HEK293 (cell line): ENCODE results near the gene PDXK.

Experiments
- CTCF ChIP-seq: fragments of 450-650 bp; formaldehyde crosslinking; IDR thresholded peaks from 2 replicates; pipeline ENCODE4 v1.5.1; 2016; ENCODE audit warnings: missing biosample characterization, missing genetic modification characterization
- ZNF121 ChIP-seq: fragments of 450-650 bp; formaldehyde crosslinking; IDR thresholded peaks from 2 replicates; pipeline ENCODE4 v1.5.1; 2016; ENCODE audit warnings: missing biosample characterization, missing genetic modification characterization
- ZNF132 ChIP-seq: fragments of 450-650 bp; formaldehyde crosslinking; IDR thresholded peaks from 2 replicates; pipeline ENCODE4 v1.5.1; 2017; ENCODE audit warnings: missing biosample characterization, missing genetic modification characterization, borderline replicate concordance
- ZNF335 ChIP-seq: fragments of 450-650 bp; formaldehyde crosslinking; conservative IDR thresholded peaks from 2 replicates; pipeline ENCODE4 v1.5.1; 2016; ENCODE audit warnings: missing biosample characterization, missing genetic modification characterization
- ZNF350 ChIP-seq: fragments of 450-650 bp; formaldehyde crosslinking; IDR thresholded peaks from 2 replicates; pipeline ENCODE4 v1.5.0; 2017; ENCODE audit warnings: missing biosample characterization, mild to moderate bottlenecking, missing genetic modification characterization
- ZNF362 ChIP-seq: fragments of 450-650 bp; formaldehyde crosslinking; IDR thresholded peaks from 2 replicates; pipeline ENCODE4 v1.5.1; 2016; ENCODE audit warnings: missing biosample characterization, missing genetic modification characterization
- ZNF398 ChIP-seq: fragments of 450-650 bp; formaldehyde crosslinking; IDR thresholded peaks from 2 replicates; pipeline ENCODE4 v1.5.1; 2017; ENCODE audit warnings: missing biosample characterization, missing genetic modification characterization
- ZNF596 ChIP-seq: fragments of 450-650 bp; IDR thresholded peaks from 2 replicates; pipeline ENCODE4 v1.5.0; 2018; ENCODE audit warnings: missing biosample characterization, mild to moderate bottlenecking, missing genetic modification characterization, moderate library complexity
- ZNF600 ChIP-seq: fragments of 450-650 bp; formaldehyde crosslinking; IDR thresholded peaks from 2 replicates; pipeline ENCODE4 v1.5.1; 2016; ENCODE audit warnings: missing biosample characterization, missing genetic modification characterization
- ZNF629 ChIP-seq: fragments of 450-650 bp; formaldehyde crosslinking; IDR thresholded peaks from 2 replicates; pipeline ENCODE4 v1.5.1; 2017; ENCODE audit warnings: missing biosample characterization, missing genetic modification characterization
- ZNF660 ChIP-seq: fragments of 450-650 bp; IDR thresholded peaks from 2 replicates; pipeline ENCODE4 v1.5.1; 2018; ENCODE audit warnings: missing biosample characterization, mild to moderate bottlenecking, missing genetic modification characterization
- ZNF704 ChIP-seq: fragments of 450-650 bp; formaldehyde crosslinking; IDR thresholded peaks from 2 replicates; pipeline ENCODE4 v1.5.1; 2016; ENCODE audit warnings: missing biosample characterization, missing genetic modification characterization
- ZNF76 ChIP-seq: fragments of 450-650 bp; formaldehyde crosslinking; IDR thresholded peaks from 2 replicates; pipeline ENCODE4; 2016; ENCODE audit warnings: low read depth, missing biosample characterization, missing genetic modification characterization, borderline replicate concordance

GRCh38 chr21:43735236-43736091, 16.5 kb downstream of the PDXK start:
- TF ChIP-seq ZNF629 (tag by site-specific recombination) (no peak), ZNF660 (tag by site-specific recombination) (no peak), ZNF362 (tag by site-specific recombination) (no peak), ZNF350 (no peak), ZNF121 (tag by site-specific recombination) (no peak), ZNF704 (tag by site-specific recombination) (no peak), ZNF132 (no peak), ZNF76 (tag by site-specific recombination) (no peak), ZNF335 (tag by site-specific recombination) (no peak), CTCF (tag by site-specific recombination) (no peak), ZNF600 (tag by site-specific recombination) (no peak), ZNF398 (tag by site-specific recombination) (no peak), ZNF596 (tag by site-specific recombination) (no peak)
